ENCODE results near the gene SAE1. TPM values are rescaled to one million over a fixed set of nuclear protein-coding genes. Genes with fewer than 3 reads are reported as not detected.
"Not testable (repeated sequence)": the region's sequence is repeated elsewhere in the genome, so short reads cannot be mapped to it uniquely, and the experiment has no call there.

Gene SAE1
- total RNA-seq, 1 donor from 2014 or later = 59.3 TPM

- DNase-seq (ENCODE audit: low spot score) = no peak
Measured at GRCh38 chr19:47125669-47125938, 5.0 kb upstream of the SAE1 start.

- DNase-seq (ENCODE audit: low spot score) = no peak
Measured at GRCh38 chr19:47129579-47129978, 1.1 kb upstream of the SAE1 start.

- no peak for DNase-seq (ENCODE audit: low spot score)
Measured at GRCh38 chr19:47130120-47130588, 481 bp upstream of the SAE1 start.

- DNase-seq (ENCODE audit: low spot score) = no peak
Measured at GRCh38 chr19:47132194-47132852, 1.7 kb downstream of the SAE1 start.

GRCh38 chr19:47133021-47133471 is 2.4 kb downstream of the SAE1 start:
- DNase-seq (ENCODE audit: low spot score) = no peak

GRCh38 chr19:47134545-47134944 is 3.9 kb downstream of the SAE1 start:
- DNase-seq (ENCODE audit: low spot score) = no peak

GRCh38 chr19:47135156-47135555 is 4.5 kb downstream of the SAE1 start:
- DNase-seq (ENCODE audit: low spot score) = no peak

- DNase-seq (ENCODE audit: low spot score) = not testable (repeated sequence)
Measured at GRCh38 chr19:47141252-47141651, 10.6 kb downstream of the SAE1 start.

GRCh38 chr19:47141695-47142094 is 11.1 kb downstream of the SAE1 start:
- DNase-seq (ENCODE audit: low spot score) = no peak

GRCh38 chr19:47142779-47143178 is 12.1 kb downstream of the SAE1 start:
- no peak for DNase-seq (ENCODE audit: low spot score)

- DNase-seq (ENCODE audit: low spot score) = no peak
Measured at GRCh38 chr19:47143322-47144073, 12.9 kb downstream of the SAE1 start.

GRCh38 chr19:47144630-47145029 is 14.0 kb downstream of the SAE1 start:
- no peak for DNase-seq (ENCODE audit: low spot score)

GRCh38 chr19:47145639-47146486 is 15.2 kb downstream of the SAE1 start:
- DNase-seq (ENCODE audit: low spot score) = no peak

GRCh38 chr19:47146920-47147319 is 16.3 kb downstream of the SAE1 start:
- DNase-seq (ENCODE audit: low spot score) = no peak

- DNase-seq (ENCODE audit: low spot score) = no peak
Measured at GRCh38 chr19:47151627-47152026, 21.0 kb downstream of the SAE1 start.

- no peak for DNase-seq (ENCODE audit: low spot score)
Measured at GRCh38 chr19:47152205-47152604, 21.6 kb downstream of the SAE1 start.

- DNase-seq (ENCODE audit: low spot score) = no peak
Measured at GRCh38 chr19:47152632-47153031, 22.0 kb downstream of the SAE1 start.

GRCh38 chr19:47153266-47153665 is 22.6 kb downstream of the SAE1 start:
- DNase-seq (ENCODE audit: low spot score) = no peak

GRCh38 chr19:47155148-47155547 is 24.5 kb downstream of the SAE1 start:
- DNase-seq (ENCODE audit: low spot score) = no peak

GRCh38 chr19:47156861-47157430 is 26.3 kb downstream of the SAE1 start:
- no peak for DNase-seq (ENCODE audit: low spot score)

- no peak for DNase-seq (ENCODE audit: low spot score)
Measured at GRCh38 chr19:47157431-47158321, 27.0 kb downstream of the SAE1 start.
